Measurements from ENCODE around the gene ZBTB20. TPM values are rescaled to one million over a fixed set of nuclear protein-coding genes. Genes with fewer than 3 reads are reported as not detected.

The ZBTB20 gene
- total and polyA plus RNA-seq, 12 donors: 2.8 to 167 (median 108) TPM

GRCh38 chr3:114672692-114673447, 474.2 kb downstream of the ZBTB20 start:
- DNase-seq: no peak
- no peak for TF ChIP-seq CTCF (IDR thresholded peaks at IDR 0.05)
- TF ChIP-seq POLR2A (IDR thresholded peaks at IDR 0.05): no peak
- peaks cover 0 to 3% (median 0%) of the 10 kb centered on the region in 3 donors for H3K9me3 ChIP-seq (replicated peaks in 1 of 3)
- H3K36me3 ChIP-seq (replicated peaks in 1 of 2): no peaks in the 10 kb centered on the region
- intact Hi-C loops (cut with DNase I): no loop called here
- H3K4me3 ChIP-seq: no peak overlapping the region
- peaks cover 0 to 5% of the 10 kb centered on the region in 2 donors for H3K4me1 ChIP-seq (replicated peaks in 1 of 2)
- no peak overlapping the region for H3K27ac ChIP-seq
- no peaks in the 10 kb centered on the region for H3K27me3 ChIP-seq
- 92 to 94% (median 93%) methylated on average over 6 of the region's 6 CpGs for WGBS, 4 donors

GRCh38 chr3:114671741-114672510, 475.2 kb downstream of the ZBTB20 start:
- Histone ChIP-seq H3K9me3 (replicated peaks in 1 of 3) (no peaks in the 10 kb centered on the region), H3K4me3 (no peak overlapping the region), H3K27ac (no peak overlapping the region), H3K27me3 (no peaks in the 10 kb centered on the region), H3K4me1 (replicated peaks in 1 of 2) (peaks cover 0 to 7% of the 10 kb centered on the region in 2 donors), H3K36me3 (replicated peaks in 1 of 2) (no peaks in the 10 kb centered on the region)
- WGBS, 4 donors: 80 to 92% (median 89%) methylated on average over 4 of the region's 4 CpGs
- no peak for DNase-seq
- intact Hi-C loops (cut with DNase I): no loop called here
- TF ChIP-seq CTCF (IDR thresholded peaks at IDR 0.05): no peak
- TF ChIP-seq POLR2A (IDR thresholded peaks at IDR 0.05): no peak

- 89 to 97% (median 93%) methylated on average over 1 of the region's 1 CpG for WGBS, 4 donors
Observed at GRCh38 chr3:114669614-114670013, 477.5 kb downstream of the ZBTB20 start.

More at GRCh38 chr3:114669614-114670013, 477.5 kb downstream of the ZBTB20 start:
- Histone ChIP-seq H3K4me3 (no peak overlapping the region), H3K4me1 (replicated peaks in 1 of 2) (peaks cover 0 to 13% of the 10 kb centered on the region in 2 donors), H3K27me3 (no peaks in the 10 kb centered on the region), H3K9me3 (replicated peaks in 1 of 3) (no peaks in the 10 kb centered on the region), H3K27ac (no peak overlapping the region), H3K36me3 (replicated peaks in 1 of 2) (no peaks in the 10 kb centered on the region)
- no peak for DNase-seq
- intact Hi-C loops (cut with DNase I): no loop called here
- no peak for TF ChIP-seq POLR2A (IDR thresholded peaks at IDR 0.05)
- TF ChIP-seq CTCF (IDR thresholded peaks at IDR 0.05): no peak
